CD4-positive, alpha-beta T cell (primary cell): ENCODE measurements around the gene PHACTR3. TPM values are rescaled to one million over a fixed set of nuclear protein-coding genes. Genes with fewer than 3 reads are reported as not detected.

Experiments
- ATAC-seq: fragments of 200-7000 bp; cut with Tn5 transposase; one replicate; pipeline ENCODE4 v1.10.0; 2022; ENCODE audit warnings: mild to moderate bottlenecking; ENCODE audit not compliant: poor library complexity
- CTCF ChIA-PET: fragments of 350-600 bp; sonication (Branson Sonifier 250); formaldehyde crosslinking; loops from one replicate; lab custom pipeline; 2021; ENCODE audit warnings: antibody characterized with exemption, inconsistent platforms; lab: Charles Lee
- POLR2A ChIA-PET: fragments of 350-600 bp; sonication (Branson Sonifier 250); formaldehyde crosslinking; loops from one replicate; lab custom pipeline; 2021; ENCODE audit warnings: antibody characterized with exemption, inconsistent platforms; lab: Charles Lee
- DNase-seq, 14 experiments: peaks; one replicate each; pipeline ENCODE4 v3.0.0-alpha.2; 2013 to 2020; ENCODE audit warnings: mixed read lengths in 2 of 14
- H3K27ac ChIP-seq, 2 donors: one replicate each; pipeline versions ENCODE4 v1.5.1 to v1.7.0; 2013; ENCODE audit warnings: low read length in 2 of 2, low read depth in 1 of 2, mild to moderate bottlenecking in 1 of 2
- H3K27me3 ChIP-seq, 2 experiments: 1 replicate in 1 of 2; 2 replicates in 1 of 2; pipeline versions ENCODE4 v1.6.1 to v1.7.0; 2013; ENCODE audit warnings: low read length in 2 of 2, control low read depth in 1 of 2, mild to moderate bottlenecking in 1 of 2, moderate library complexity in 1 of 2; ENCODE audit not compliant: insufficient read depth in 2 of 2, control insufficient read depth in 1 of 2
- H3K36me3 ChIP-seq: one replicate; pipeline ENCODE4 v1.6.1; 2013; ENCODE audit warnings: low read length, control low read depth; ENCODE audit not compliant: insufficient read depth
- H3K4me1 ChIP-seq: one replicate; pipeline ENCODE4 v1.6.1; 2013; ENCODE audit warnings: low read length, control low read depth; ENCODE audit not compliant: insufficient read depth
- H3K4me3 ChIP-seq: one replicate; pipeline ENCODE4 v1.5.1; 2013; ENCODE audit warnings: mild to moderate bottlenecking, low read length, moderate library complexity
- H3K9me3 ChIP-seq, 2 experiments: 1 replicate in 1 of 2; 2 replicates in 1 of 2; pipeline versions ENCODE4 v1.6.1 to v1.7.0; 2013; ENCODE audit warnings: low read length in 2 of 2, mild to moderate bottlenecking in 2 of 2, control low read depth in 1 of 2, moderate library complexity in 1 of 2; ENCODE audit not compliant: control insufficient read depth in 1 of 2, insufficient read depth in 1 of 2
- H3K27ac Mint-ChIP-seq: one replicate; pipeline ENCODE4 v1.8.0; 2020; ENCODE audit warnings: mixed read lengths
- H3K27me3 Mint-ChIP-seq: one replicate; pipeline ENCODE4 v1.8.0; 2021; ENCODE audit warnings: mixed read lengths
- H3K36me3 Mint-ChIP-seq: one replicate; pipeline ENCODE4 v1.8.0; 2021; ENCODE audit warnings: low read depth, mixed read lengths
- H3K4me1 Mint-ChIP-seq: one replicate; pipeline ENCODE4 v1.8.0; 2021; ENCODE audit warnings: low read depth, mixed read lengths
- H3K4me3 Mint-ChIP-seq: one replicate; pipeline ENCODE4 v1.8.0; 2020; ENCODE audit warnings: mild to moderate bottlenecking, mixed read lengths
- H3K9me3 Mint-ChIP-seq: one replicate; pipeline ENCODE4 v1.8.0; 2020; ENCODE audit warnings: mixed read lengths
- intact Hi-C, 2 experiments: fragments of 100-400 bp; cut with DNase I in 1 of 2; cut with micrococcal nuclease in 1 of 2; formaldehyde crosslinking; loops; one replicate each; pipeline versions ENCODE4 v1.15.1 to v1.9.0; 2023 to 2025; cut with DNase I, micrococcal nuclease
- total RNA-seq, 174 experiments: library from RNA in 2 of 174; stranded (reverse) in 2 of 174; gene quantifications; one replicate each; pipeline ENCODE4 v1.2.3 and lab custom pipeline; 2021 to 2026
- TF ChIP-seq, protein P1 (sequence below): fragments of 200-600 bp; IDR thresholded peaks from one replicate; pipeline ENCODE4 v1.8.0; 2022; ENCODE audit warnings: antibody characterized with exemption, mild to moderate bottlenecking

The PHACTR3 gene
- total RNA-seq, 2 experiments from 2014 or later, result not detected

DNA sequence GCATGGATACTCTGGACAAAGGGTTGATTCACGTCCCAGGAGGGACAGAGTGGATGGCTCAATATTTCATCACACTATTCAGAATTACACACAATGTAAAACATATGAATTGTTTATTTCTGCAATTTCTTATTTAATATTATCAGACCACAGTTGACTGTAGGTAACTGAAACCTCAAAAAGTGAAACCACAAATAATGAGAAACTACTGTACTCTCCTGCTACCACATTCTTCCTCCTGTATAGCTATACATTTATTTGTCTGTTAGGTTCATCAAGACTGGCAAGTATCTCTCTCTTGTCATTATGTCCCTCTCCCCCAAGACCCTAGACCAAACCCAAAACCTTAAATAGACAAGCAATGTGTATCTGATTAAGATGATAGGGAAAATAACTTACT, 269.1 kb downstream of the PHACTR3 start:
- Mint-ChIP-seq H3K9me3 (no peaks in the 10 kb centered on the region), H3K4me1 (no peaks in the 10 kb centered on the region), H3K4me3 (no peak overlapping the region), H3K27me3 (no peaks in the 10 kb centered on the region), H3K36me3 (no peaks in the 10 kb centered on the region), H3K27ac (no peak overlapping the region)
- ChIA-PET CTCF (no interaction called here), POLR2A (no interaction called here)
- ATAC-seq (no peak), DNase-seq (no peak)
- H3K36me3 ChIP-seq, result no peaks in the 10 kb centered on the region
- intact Hi-C loops, result no loop called here
- H3K4me3 ChIP-seq, result no peak overlapping the region
- H3K27me3 ChIP-seq, result no peaks in the 10 kb centered on the region
- TF ChIP-seq, protein P1, sequence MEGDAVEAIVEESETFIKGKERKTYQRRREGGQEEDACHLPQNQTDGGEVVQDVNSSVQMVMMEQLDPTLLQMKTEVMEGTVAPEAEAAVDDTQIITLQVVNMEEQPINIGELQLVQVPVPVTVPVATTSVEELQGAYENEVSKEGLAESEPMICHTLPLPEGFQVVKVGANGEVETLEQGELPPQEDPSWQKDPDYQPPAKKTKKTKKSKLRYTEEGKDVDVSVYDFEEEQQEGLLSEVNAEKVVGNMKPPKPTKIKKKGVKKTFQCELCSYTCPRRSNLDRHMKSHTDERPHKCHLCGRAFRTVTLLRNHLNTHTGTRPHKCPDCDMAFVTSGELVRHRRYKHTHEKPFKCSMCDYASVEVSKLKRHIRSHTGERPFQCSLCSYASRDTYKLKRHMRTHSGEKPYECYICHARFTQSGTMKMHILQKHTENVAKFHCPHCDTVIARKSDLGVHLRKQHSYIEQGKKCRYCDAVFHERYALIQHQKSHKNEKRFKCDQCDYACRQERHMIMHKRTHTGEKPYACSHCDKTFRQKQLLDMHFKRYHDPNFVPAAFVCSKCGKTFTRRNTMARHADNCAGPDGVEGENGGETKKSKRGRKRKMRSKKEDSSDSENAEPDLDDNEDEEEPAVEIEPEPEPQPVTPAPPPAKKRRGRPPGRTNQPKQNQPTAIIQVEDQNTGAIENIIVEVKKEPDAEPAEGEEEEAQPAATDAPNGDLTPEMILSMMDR, result no peak
- H3K27ac ChIP-seq, result no peak overlapping the region
- no peaks in the 10 kb centered on the region for H3K9me3 ChIP-seq
- no peaks in the 10 kb centered on the region for H3K4me1 ChIP-seq

DNA sequence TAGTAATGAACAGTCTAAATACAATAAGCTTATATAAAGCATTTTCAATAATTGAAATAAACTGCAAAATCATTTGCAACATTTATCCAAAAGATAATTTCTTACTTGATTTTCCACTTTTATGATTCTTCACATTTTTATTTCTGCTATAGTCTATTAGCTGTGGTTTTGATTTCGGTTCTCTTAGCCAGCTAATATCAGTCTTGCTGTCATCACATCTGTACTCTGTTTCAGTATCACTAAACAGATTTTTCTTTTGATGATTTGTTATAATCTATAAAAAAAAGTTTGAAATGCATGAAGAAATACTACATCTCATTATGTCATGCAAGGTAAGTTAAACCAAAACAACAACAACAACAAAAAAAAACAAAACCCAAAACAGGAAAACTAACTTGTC, 275.9 kb downstream of the PHACTR3 start:
- Histone ChIP-seq H3K4me1 (no peaks in the 10 kb centered on the region), H3K27ac (no peak overlapping the region), H3K27me3 (no peaks in the 10 kb centered on the region), H3K9me3 (no peaks in the 10 kb centered on the region), H3K36me3 (no peaks in the 10 kb centered on the region), H3K4me3 (no peak overlapping the region)
- TF ChIP-seq, protein P1, result no peak
- ATAC-seq, result no peak
- Mint-ChIP-seq H3K27me3 (no peaks in the 10 kb centered on the region), H3K4me1 (no peaks in the 10 kb centered on the region), H3K9me3 (no peaks in the 10 kb centered on the region), H3K27ac (no peak overlapping the region), H3K36me3 (no peaks in the 10 kb centered on the region), H3K4me3 (no peak overlapping the region)
- intact Hi-C loops, result no loop called here
- DNase-seq, result no peak
- ChIA-PET POLR2A (no interaction called here), CTCF (no interaction called here)

DNA sequence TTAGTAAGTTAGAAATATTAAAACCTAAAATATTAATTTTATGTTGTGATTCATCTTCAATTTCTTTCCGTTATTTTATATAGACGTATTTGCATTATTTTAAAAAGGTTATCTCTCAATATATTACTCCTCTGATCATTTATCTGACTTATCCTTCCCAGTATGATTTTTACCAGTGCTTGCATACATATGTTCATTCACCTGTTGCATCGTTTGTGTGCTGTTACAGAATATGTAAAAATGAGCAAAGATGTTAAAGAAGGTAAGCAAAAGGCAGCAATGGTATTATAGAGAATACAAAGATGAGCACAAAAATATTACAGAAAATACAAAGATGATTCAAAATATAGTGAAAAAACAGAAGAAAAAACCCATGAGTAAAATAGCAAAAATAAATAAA, 280.2 kb downstream of the PHACTR3 start:
- Histone ChIP-seq H3K27me3 (no peaks in the 10 kb centered on the region), H3K4me3 (no peak overlapping the region), H3K4me1 (no peaks in the 10 kb centered on the region), H3K9me3 (no peaks in the 10 kb centered on the region), H3K27ac (no peak overlapping the region), H3K36me3 (no peaks in the 10 kb centered on the region)
- POLR2A ChIA-PET, result no interaction called here
- Mint-ChIP-seq H3K4me1 (no peaks in the 10 kb centered on the region), H3K27ac (no peak overlapping the region), H3K9me3 (no peaks in the 10 kb centered on the region), H3K36me3 (no peaks in the 10 kb centered on the region), H3K27me3 (no peaks in the 10 kb centered on the region), H3K4me3 (no peak overlapping the region)
- CTCF ChIA-PET, result no interaction called here
- no peak for DNase-seq
- intact Hi-C loops, result no loop called here
- no peak for ATAC-seq
- TF ChIP-seq, protein P1, result no peak
